ENCODE measurements around the gene ZBTB17. TPM values are rescaled to one million over a fixed set of nuclear protein-coding genes. Genes with fewer than 3 reads are reported as not detected.
A peak's percentile ranks its signal among the peaks of the same experiment; 100 is the strongest.

The ZBTB17 gene
- polyA plus RNA-seq, 10 donors = 16.9 to 33.7 (median 23.1) TPM

GRCh38 chr1:15962671-15963362, 13.1 kb downstream of the ZBTB17 start:
- no peak for DNase-seq

GRCh38 chr1:15962176-15962575, 13.7 kb downstream of the ZBTB17 start:
- no peak for DNase-seq

GRCh38 chr1:15961492-15961891, 14.4 kb downstream of the ZBTB17 start:
- DNase-seq = no peak

GRCh38 chr1:15960808-15961207, 15.1 kb downstream of the ZBTB17 start:
- DNase-seq = no peak

GRCh38 chr1:15959827-15960446, 16.0 kb downstream of the ZBTB17 start:
- DNase-seq = peak in 1 of 3 donors; percentile 48

GRCh38 chr1:15959424-15959823, 16.5 kb downstream of the ZBTB17 start:
- no peak for DNase-seq

GRCh38 chr1:15958793-15959192, 17.1 kb downstream of the ZBTB17 start:
- DNase-seq = peak in 1 of 3 donors; percentile 45

GRCh38 chr1:15958111-15958510, 17.8 kb downstream of the ZBTB17 start:
- DNase-seq = no peak

GRCh38 chr1:15957221-15958095, 18.4 kb downstream of the ZBTB17 start:
- DNase-seq = no peak

GRCh38 chr1:15956150-15956549, 19.8 kb downstream of the ZBTB17 start:
- no peak for DNase-seq

GRCh38 chr1:15955552-15955951, 20.3 kb downstream of the ZBTB17 start:
- DNase-seq = no peak

GRCh38 chr1:15954316-15954715, 21.6 kb downstream of the ZBTB17 start:
- no peak for DNase-seq

GRCh38 chr1:15953791-15954241, 22.1 kb downstream of the ZBTB17 start:
- DNase-seq = peak in 1 of 3 donors; percentile 45

GRCh38 chr1:15953294-15953771, 22.6 kb downstream of the ZBTB17 start:
- peak in 1 of 3 donors; percentile 71 for DNase-seq

- peak in 2 of 3 donors; percentile 54 to 91 for DNase-seq
These were observed 23.3 kb downstream of the ZBTB17 start for GRCh38 chr1:15952317-15953258.

- no peak for DNase-seq
These were observed 24.4 kb downstream of the ZBTB17 start for GRCh38 chr1:15951341-15952153.

- peak in 2 of 3 donors; percentile 55 to 66 for DNase-seq
These were observed 25.1 kb downstream of the ZBTB17 start for GRCh38 chr1:15950763-15951295.

- DNase-seq = no peak
These were observed 25.6 kb downstream of the ZBTB17 start for GRCh38 chr1:15950302-15950701.

GRCh38 chr1:15949453-15950245, 26.3 kb downstream of the ZBTB17 start:
- DNase-seq = peak; percentile 83 to 93 (median 92)
